ENCODE results near the gene MAML2.
A peak's percentile ranks its signal among the peaks of the same experiment; 100 is the strongest.

The MAML2 gene

GRCh38 chr11:96332126-96332771, 10.7 kb downstream of the MAML2 start:
- no peak overlapping the region for H3K4me3 ChIP-seq (ENCODE audit: low read depth in 1 of 2, low read length in 1 of 2)
- H3K4me1 ChIP-seq (ENCODE audit: control insufficient read depth in 1 of 2, insufficient read depth in 1 of 2, low read depth in 1 of 2, low read length in 1 of 2): peaks cover 17 to 25% of the 10 kb centered on the region in 2 experiments
- H3K9me3 ChIP-seq: no peaks in the 10 kb centered on the region
- no peaks in the 10 kb centered on the region for H3K27me3 ChIP-seq
- peak overlapping the region; percentile 42 for H3K27ac ChIP-seq
- TF ChIP-seq CTCF (IDR thresholded peaks at IDR 0.05): no peak
- H3K36me3 ChIP-seq: no peaks in the 10 kb centered on the region

- H3K27me3 ChIP-seq: no peaks in the 10 kb centered on the region
- no peaks in the 10 kb centered on the region for H3K9me3 ChIP-seq
- peak overlapping the region; percentile 42 for H3K27ac ChIP-seq
- TF ChIP-seq CTCF (IDR thresholded peaks at IDR 0.05): no peak
- no peak overlapping the region for H3K4me3 ChIP-seq (ENCODE audit: low read depth in 1 of 2, low read length in 1 of 2)
- peaks cover 17 to 25% of the 10 kb centered on the region in 2 experiments for H3K4me1 ChIP-seq (ENCODE audit: control insufficient read depth in 1 of 2, insufficient read depth in 1 of 2, low read depth in 1 of 2, low read length in 1 of 2)
- no peaks in the 10 kb centered on the region for H3K36me3 ChIP-seq
These were observed 11.3 kb downstream of the MAML2 start for GRCh38 chr11:96331699-96332116.

GRCh38 chr11:96330511-96330859, 12.5 kb downstream of the MAML2 start:
- Histone ChIP-seq H3K27ac (no peak overlapping the region), H3K27me3 (no peaks in the 10 kb centered on the region), H3K4me1 (ENCODE audit: control insufficient read depth in 1 of 2, insufficient read depth in 1 of 2, low read depth in 1 of 2, low read length in 1 of 2) (peaks cover 17 to 25% of the 10 kb centered on the region in 2 experiments), H3K4me3 (ENCODE audit: low read depth in 1 of 2, low read length in 1 of 2) (no peak overlapping the region), H3K9me3 (no peaks in the 10 kb centered on the region), H3K36me3 (no peaks in the 10 kb centered on the region)
- TF ChIP-seq CTCF (IDR thresholded peaks at IDR 0.05): no peak

- TF ChIP-seq CTCF (IDR thresholded peaks at IDR 0.05): no peak
- no peak overlapping the region for H3K27ac ChIP-seq
- H3K27me3 ChIP-seq: no peaks in the 10 kb centered on the region
- H3K4me1 ChIP-seq (ENCODE audit: control insufficient read depth in 1 of 2, insufficient read depth in 1 of 2, low read depth in 1 of 2, low read length in 1 of 2): peaks cover 17 to 25% of the 10 kb centered on the region in 2 experiments
- H3K9me3 ChIP-seq: no peaks in the 10 kb centered on the region
- H3K36me3 ChIP-seq: no peaks in the 10 kb centered on the region
- no peak overlapping the region for H3K4me3 ChIP-seq (ENCODE audit: low read depth in 1 of 2, low read length in 1 of 2)
These were observed 13.0 kb downstream of the MAML2 start for GRCh38 chr11:96329855-96330510.

- TF ChIP-seq CTCF (IDR thresholded peaks at IDR 0.05): no peak
- Histone ChIP-seq H3K4me1 (ENCODE audit: control insufficient read depth in 1 of 2, insufficient read depth in 1 of 2, low read depth in 1 of 2, low read length in 1 of 2) (peaks cover 17 to 25% of the 10 kb centered on the region in 2 experiments), H3K27ac (no peak overlapping the region), H3K4me3 (ENCODE audit: low read depth in 1 of 2, low read length in 1 of 2) (no peak overlapping the region), H3K9me3 (no peaks in the 10 kb centered on the region), H3K36me3 (no peaks in the 10 kb centered on the region), H3K27me3 (no peaks in the 10 kb centered on the region)
These were observed 13.6 kb downstream of the MAML2 start for GRCh38 chr11:96329419-96329818.
